ENCODE data around the gene ITPR1. TPM values are rescaled to one million over a fixed set of nuclear protein-coding genes. Genes with fewer than 3 reads are reported as not detected.

ITPR1 gene
- total RNA-seq, 4 donors from 2014 or later = 210 to 261 (median 232) TPM

- intact Hi-C loops (cut with DNase I) = no loop called here
- WGBS, 2 donors = 78 to 90% methylated on average over 8 of the region's 8 CpGs
- peaks cover 0 to 3% of the 10 kb centered on the region in 2 donors for H3K36me3 ChIP-seq
- H3K27me3 ChIP-seq = no peaks in the 10 kb centered on the region
- TF ChIP-seq POLR2A (IDR thresholded peaks at IDR 0.05) = no peak
- TF ChIP-seq, protein P1, sequence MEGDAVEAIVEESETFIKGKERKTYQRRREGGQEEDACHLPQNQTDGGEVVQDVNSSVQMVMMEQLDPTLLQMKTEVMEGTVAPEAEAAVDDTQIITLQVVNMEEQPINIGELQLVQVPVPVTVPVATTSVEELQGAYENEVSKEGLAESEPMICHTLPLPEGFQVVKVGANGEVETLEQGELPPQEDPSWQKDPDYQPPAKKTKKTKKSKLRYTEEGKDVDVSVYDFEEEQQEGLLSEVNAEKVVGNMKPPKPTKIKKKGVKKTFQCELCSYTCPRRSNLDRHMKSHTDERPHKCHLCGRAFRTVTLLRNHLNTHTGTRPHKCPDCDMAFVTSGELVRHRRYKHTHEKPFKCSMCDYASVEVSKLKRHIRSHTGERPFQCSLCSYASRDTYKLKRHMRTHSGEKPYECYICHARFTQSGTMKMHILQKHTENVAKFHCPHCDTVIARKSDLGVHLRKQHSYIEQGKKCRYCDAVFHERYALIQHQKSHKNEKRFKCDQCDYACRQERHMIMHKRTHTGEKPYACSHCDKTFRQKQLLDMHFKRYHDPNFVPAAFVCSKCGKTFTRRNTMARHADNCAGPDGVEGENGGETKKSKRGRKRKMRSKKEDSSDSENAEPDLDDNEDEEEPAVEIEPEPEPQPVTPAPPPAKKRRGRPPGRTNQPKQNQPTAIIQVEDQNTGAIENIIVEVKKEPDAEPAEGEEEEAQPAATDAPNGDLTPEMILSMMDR (IDR thresholded peaks at IDR 0.05) = no peak
- no peak overlapping the region for H3K4me3 ChIP-seq (replicated peaks in 1 of 3)
- no peak overlapping the region for H3K27ac ChIP-seq
- peaks cover 24 to 39% of the 10 kb centered on the region in 2 donors for H3K4me1 ChIP-seq
- H3K9me3 ChIP-seq = no peaks in the 10 kb centered on the region
- no peak for DNase-seq
Measured at GRCh38 chr3:4834403-4834866, 341.3 kb downstream of the ITPR1 start.

DNA sequence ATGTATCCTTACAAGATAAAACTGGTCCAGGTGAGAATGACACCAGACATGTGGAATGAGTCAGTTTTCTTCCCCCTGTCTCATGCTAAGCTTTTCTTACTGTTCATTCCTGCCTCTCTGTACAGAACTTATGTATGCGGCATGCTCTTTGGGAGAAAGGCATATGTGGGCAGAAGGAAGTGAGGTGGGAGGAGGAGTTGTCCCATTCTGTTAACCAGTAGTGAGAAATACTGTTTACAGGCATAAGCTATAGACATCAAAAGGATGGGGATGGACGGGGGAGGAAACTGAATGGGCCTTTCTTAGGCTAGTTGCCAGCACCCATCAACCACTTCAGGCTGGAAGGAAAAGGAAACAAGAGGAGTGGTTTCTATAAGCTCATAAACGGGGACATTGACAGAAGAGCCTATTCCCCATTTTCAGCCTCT, 342.5 kb downstream of the ITPR1 start:
- no peak overlapping the region for H3K4me3 ChIP-seq (replicated peaks in 1 of 3)
- no peak for TF ChIP-seq POLR2A (IDR thresholded peaks at IDR 0.05)
- TF ChIP-seq, protein P1 (IDR thresholded peaks at IDR 0.05) = no peak
- intact Hi-C loops (cut with DNase I) = no loop called here
- no peak overlapping the region for H3K27ac ChIP-seq
- peaks cover 24 to 44% of the 10 kb centered on the region in 2 donors for H3K4me1 ChIP-seq
- DNase-seq = no peak
- peaks cover 0 to 3% of the 10 kb centered on the region in 2 donors for H3K36me3 ChIP-seq
- WGBS, 2 donors = 52 to 67% methylated on average over 3 of the region's 3 CpGs
- H3K27me3 ChIP-seq = no peaks in the 10 kb centered on the region
- H3K9me3 ChIP-seq = no peaks in the 10 kb centered on the region

DNA sequence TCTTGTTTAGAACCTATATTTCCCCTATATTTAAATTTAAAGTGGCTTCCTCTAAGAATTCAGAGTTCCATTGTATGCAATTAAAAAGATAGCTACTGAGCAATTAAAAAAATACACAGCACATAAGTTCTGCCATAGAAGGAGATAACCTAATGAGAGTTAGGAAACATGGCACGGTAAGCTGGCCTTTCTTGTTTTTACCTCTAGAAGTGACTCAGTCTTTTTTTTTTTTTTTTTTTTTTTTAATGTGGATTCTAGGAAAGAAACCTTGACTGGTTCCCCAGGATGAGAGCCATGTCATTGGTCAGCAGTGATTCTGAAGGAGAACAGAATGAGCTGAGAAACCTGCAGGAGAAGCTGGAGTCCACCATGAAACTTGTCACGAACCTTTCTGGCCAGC, 343.4 kb downstream of the ITPR1 start:
- Histone ChIP-seq H3K27me3 (no peaks in the 10 kb centered on the region), H3K4me1 (peaks cover 16 to 38% of the 10 kb centered on the region in 2 donors), H3K27ac (no peak overlapping the region), H3K36me3 (peaks cover 0 to 3% of the 10 kb centered on the region in 2 donors), H3K4me3 (replicated peaks in 1 of 3) (no peak overlapping the region), H3K9me3 (no peaks in the 10 kb centered on the region)
- TF ChIP-seq POLR2A (IDR thresholded peaks at IDR 0.05) = no peak
- TF ChIP-seq, protein P1 (IDR thresholded peaks at IDR 0.05) = no peak
- no peak for DNase-seq
- WGBS, 2 donors = 86 to 96% methylated on average over 2 of the region's 2 CpGs
- intact Hi-C loops (cut with DNase I) = no loop called here

DNA sequence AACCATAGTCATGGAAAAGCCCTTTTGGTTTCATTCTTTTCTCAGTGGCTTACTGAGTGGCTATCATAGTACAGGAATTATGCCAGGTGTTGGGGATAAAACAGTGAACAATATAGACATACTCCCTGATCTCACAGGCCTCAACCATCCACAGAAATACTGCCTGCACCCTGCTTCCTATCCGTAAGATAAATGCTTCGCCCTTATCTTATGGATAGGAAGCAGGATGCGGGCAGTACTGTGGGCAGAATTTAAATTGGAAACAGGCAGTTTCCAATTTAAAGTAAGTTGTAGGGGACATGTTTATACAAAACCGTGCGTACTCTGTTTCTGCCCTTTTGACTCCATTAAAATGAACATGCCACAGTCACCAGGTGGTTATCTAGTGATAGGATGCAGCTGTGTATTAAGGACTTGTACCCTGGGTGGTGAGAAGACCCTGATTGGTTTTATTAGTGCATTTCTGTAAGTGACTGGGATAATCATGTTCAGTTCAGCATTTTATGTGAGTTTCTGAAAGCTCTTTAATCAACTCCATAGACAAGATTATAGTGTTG, 344.3 kb downstream of the ITPR1 start:
- TF ChIP-seq, protein P1 (IDR thresholded peaks at IDR 0.05) = no peak
- no peak for TF ChIP-seq POLR2A (IDR thresholded peaks at IDR 0.05)
- no peaks in the 10 kb centered on the region for H3K9me3 ChIP-seq
- H3K36me3 ChIP-seq = peaks cover 0 to 3% of the 10 kb centered on the region in 2 donors
- no peak for DNase-seq
- 89 to 93% methylated on average over 5 of the region's 5 CpGs for WGBS, 2 donors
- intact Hi-C loops (cut with DNase I) = no loop called here
- H3K4me1 ChIP-seq = peaks cover 12 to 30% of the 10 kb centered on the region in 2 donors
- no peak overlapping the region for H3K27ac ChIP-seq
- H3K4me3 ChIP-seq (replicated peaks in 1 of 3) = no peak overlapping the region
- H3K27me3 ChIP-seq = no peaks in the 10 kb centered on the region

- Histone ChIP-seq H3K4me1 (peaks cover 12 to 30% of the 10 kb centered on the region in 2 donors), H3K27me3 (no peaks in the 10 kb centered on the region), H3K27ac (peak overlapping the region in 2 of 3 donors; percentile 45 to 49), H3K4me3 (replicated peaks in 1 of 3) (no peak overlapping the region), H3K36me3 (peaks cover 0 to 3% of the 10 kb centered on the region in 2 donors), H3K9me3 (no peaks in the 10 kb centered on the region)
- TF ChIP-seq, protein P1 (IDR thresholded peaks at IDR 0.05) = no peak
- no peak for TF ChIP-seq POLR2A (IDR thresholded peaks at IDR 0.05)
- peak in 1 of 2 donors; percentile 28 for DNase-seq
- intact Hi-C loops (cut with DNase I) = no loop called here
- 67 to 74% methylated on average over 4 of the region's 4 CpGs for WGBS, 2 donors
Measured at GRCh38 chr3:4838621-4839022, 345.5 kb downstream of the ITPR1 start.

All from thyroid gland (tissue), 4 donors.